Kidney glomerular epithelial cell (primary cell): ENCODE results near the gene NNAT.
"Not testable (repeated sequence)": the region's sequence is repeated elsewhere in the genome, so short reads cannot be mapped to it uniquely, and the experiment has no call there.

Experiments used
- DNase-seq: peaks from one replicate; lab custom pipeline; 2025; lab: John Stamatoyannopoulos, UW

Gene NNAT, protein sequence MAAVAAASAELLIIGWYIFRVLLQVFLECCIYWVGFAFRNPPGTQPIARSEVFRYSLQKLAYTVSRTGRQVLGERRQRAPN

DNA sequence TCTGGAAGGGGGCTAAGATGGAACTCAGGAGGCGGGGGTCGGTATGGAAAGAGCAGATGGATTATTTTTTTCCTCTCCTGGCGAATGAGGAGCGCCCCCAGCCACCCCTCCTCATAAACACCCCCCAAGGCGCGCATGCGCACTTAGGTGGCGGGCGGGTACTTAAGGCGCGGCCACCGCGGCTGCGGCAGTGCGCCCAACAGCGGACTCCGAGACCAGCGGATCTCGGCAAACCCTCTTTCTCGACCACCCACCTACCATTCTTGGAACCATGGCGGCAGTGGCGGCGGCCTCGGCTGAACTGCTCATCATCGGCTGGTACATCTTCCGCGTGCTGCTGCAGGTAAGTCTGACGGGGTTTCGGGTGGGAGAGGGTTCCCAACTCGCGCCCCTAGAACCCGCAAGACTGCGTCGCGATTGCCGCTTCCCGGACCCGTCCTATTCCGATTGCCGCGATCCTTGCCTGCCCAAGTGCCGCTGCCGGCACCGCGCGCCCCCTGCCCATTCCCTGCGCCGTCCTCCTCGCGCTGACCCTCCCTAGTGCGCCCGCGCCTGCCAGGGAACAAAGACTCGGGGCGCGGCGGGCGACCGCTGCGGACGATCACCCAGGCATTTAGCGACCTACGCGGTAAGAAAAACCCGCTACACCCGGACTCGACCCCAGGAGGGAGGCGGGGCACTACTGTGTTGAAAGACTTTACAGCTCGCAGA lies at the start of gene NNAT:
Gene NNAT (plus strand): TSS at position 190 of the 711 bp plus-strand sequence. CDS start 82 bp downstream, at position 272.
- DNase-seq, result no peak

DNA sequence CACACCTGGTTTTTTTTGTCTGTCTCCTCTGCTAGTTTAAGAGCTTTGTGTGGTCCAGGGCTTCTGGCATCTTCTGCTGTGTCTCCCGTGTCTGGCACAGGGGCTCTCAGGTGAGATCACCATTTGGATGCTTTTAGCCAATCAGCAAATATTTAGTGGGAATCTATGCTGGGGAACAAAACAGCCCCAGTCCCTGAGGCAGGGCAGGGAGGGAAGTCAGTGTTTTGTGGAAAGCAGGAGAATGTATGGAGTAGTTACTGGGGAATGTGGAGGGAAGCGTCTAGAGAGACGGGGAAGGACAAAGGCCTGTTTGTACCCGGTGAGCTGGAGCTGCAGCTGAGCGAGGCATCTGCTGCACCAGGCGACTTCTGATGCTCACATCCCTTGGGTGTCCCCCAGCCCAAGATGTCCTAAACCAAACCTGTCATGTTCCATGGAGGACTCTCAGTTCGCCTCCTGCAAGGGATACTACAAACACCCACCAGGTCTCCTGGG lies 49.3 kb upstream of the NNAT start:
- DNase-seq, result no peak

- not testable (repeated sequence) for DNase-seq
These were observed 48.6 kb upstream of the NNAT start for GRCh38 chr20:37472435-37472834.

GRCh38 chr20:37473249-37474000 lies 47.6 kb upstream of the NNAT start:
- no peak for DNase-seq

DNA sequence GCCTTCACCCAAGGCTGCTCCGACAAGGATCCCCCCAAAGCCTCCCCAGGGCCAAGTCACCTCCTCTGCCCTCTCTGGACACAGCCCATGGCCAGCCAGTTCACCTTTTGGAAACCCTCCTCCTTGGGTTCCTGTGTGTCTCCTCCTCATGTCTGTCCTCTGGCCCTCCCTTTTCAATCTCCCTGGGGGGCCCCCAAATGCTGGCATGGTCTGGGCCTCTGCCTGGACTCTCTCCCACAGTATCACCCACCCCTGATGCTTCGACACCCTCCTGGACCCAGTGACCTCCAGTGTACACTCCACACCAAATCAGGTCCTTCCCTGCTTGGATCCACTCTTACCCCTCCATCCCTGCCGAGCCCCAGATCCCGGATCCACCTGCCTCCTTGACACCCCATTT lies 46.7 kb upstream of the NNAT start:
- DNase-seq, result no peak

- no peak for DNase-seq
These were observed 45.8 kb upstream of the NNAT start for GRCh38 chr20:37475252-37475651.

DNA sequence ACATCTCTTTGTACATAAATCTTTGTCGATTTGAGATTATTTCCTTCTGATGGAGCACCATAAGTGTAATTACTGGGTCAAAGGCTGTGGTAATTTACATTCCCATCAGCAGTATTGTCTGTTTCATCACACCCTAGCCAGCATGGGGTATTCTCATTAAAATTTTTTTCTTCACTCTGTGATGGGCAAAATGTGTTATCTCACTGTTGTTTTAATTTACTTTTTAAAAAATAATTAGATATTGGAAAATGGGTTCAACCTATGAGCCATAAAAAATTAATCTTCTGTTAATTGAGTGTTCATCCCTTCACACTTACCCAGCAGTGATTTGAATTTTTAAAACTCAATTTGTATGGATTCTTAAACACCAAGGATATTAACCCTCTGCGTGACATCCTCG lies 44.0 kb upstream of the NNAT start:
- no peak for DNase-seq

GRCh38 chr20:37479266-37479665 lies 41.8 kb upstream of the NNAT start:
- no peak for DNase-seq

DNA sequence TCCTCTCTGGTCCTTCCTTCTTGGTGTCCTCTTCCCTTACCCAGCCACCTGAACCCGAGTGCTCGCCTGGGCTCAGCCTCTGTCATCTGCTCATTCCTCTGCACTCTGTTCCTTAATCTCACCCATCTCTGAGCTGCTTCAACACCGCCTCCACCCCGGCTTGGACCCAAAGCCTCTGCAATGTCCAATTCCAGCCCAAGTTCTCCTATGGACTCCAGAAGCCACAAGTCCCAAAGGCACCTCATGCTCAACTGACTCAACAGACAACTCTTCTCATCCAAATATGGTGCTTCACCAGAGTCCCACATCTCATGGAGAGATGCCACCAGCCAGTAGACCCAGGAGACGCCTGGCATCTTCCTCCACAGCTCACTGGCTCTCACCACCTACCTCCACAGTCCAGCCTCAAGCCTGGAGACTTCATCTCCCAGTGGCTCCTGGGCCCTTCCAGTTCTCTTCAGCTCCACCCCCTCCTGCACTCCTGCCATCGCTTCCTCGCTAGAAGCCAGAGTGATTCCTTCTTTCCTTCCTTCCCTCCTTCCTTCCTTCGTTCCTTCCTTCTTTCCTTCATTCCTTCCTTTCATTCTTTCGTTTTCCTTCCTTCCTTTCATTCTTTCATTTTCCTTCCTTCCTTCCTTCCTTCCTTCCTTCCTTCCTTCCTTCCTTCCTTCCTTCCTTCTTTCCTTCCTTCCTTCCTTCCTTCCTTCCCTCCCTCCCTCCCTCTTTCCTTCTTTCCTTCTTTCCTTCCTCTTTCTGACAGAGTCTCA lies 40.9 kb upstream of the NNAT start:
- no peak for DNase-seq

DNA sequence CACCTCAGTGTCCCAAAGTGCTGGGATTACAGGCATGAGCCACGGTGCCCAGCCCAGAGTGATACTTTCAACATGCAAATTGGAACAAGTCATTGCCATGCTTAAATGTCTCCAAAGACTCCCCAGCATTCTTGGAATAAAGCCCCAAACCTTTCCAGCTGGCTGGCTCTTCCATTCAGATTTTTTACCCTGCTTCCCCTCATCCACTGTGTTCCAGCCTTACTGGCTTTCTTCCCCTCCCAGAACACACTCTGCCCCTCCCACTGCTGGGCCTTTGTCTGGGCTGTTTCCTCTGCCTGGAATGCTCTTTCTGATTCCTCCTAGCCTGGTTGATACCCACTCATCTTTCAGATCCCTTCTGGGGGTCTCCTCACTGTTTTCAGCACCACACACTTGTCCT lies 40.1 kb upstream of the NNAT start:
- no peak for DNase-seq

DNA sequence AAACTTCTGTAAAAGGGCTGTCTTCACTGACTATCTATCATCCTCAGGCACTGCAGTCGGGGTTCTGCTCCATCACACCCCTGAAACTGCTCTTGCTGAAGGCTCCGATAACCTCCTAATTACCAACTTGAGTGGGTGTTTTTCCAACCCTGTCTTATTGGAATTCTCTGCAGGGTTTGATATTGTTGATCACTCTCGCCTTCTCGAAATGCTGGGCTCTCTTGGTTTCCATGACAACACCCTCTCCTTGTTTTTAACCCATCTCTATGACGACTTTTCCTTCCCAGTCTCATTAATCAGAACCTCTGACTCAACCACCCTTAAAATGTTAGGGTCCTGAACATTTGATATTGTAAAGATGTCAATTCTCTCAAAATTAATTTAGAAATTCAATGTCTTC lies 39.4 kb upstream of the NNAT start:
- no peak for DNase-seq

DNA sequence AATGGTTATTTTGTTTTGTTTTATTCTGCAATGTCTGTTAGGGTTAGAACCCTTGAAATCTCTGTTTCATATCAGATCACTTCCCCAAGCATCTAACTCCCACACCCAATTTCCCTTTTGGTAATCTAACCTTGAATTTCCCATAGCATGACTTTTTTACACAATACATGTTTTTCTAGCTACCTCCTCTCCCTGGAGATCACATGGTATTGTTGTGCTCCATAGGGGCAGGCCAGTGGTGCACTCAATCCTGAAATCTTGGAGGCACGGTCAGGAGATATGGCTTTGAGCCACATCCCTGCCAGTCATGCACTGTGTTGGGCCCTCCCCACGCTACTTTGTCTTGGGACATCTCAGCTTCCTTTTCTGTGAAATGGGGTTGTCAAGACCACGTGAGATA lies 36.7 kb upstream of the NNAT start:
- DNase-seq, result no peak

- not testable (repeated sequence) for DNase-seq
These were observed 34.8 kb upstream of the NNAT start for GRCh38 chr20:37486209-37486608.

- no peak for DNase-seq
These were observed 30.2 kb upstream of the NNAT start for GRCh38 chr20:37490663-37491350.

DNA sequence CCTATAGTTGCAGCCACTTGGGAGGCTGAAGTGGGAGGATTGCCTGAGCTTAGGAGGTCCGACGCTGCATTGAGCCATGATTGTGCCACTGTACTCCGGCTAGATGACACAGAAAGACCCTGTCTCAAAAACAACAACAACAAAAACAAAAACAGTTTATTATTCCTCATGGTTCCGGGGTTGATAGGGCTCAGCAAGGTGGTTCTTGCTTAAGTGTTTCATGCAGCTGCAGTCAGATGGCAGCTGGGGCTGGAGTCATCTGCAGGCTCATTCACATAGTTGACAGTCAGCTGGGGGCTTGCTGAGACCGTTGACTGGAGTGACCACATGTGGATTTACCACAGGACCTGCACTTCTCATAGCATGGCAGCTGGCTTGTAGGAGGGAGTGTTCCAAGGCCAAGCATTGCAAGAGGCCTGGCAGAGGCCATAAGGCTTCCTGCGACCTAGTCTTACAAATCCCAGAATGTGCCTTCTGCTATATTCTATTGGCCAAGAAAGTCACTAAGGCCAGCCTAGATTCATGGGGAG lies 28.9 kb upstream of the NNAT start:
- DNase-seq, result no peak

GRCh38 chr20:37492945-37493344 lies 28.1 kb upstream of the NNAT start:
- no peak for DNase-seq

DNA sequence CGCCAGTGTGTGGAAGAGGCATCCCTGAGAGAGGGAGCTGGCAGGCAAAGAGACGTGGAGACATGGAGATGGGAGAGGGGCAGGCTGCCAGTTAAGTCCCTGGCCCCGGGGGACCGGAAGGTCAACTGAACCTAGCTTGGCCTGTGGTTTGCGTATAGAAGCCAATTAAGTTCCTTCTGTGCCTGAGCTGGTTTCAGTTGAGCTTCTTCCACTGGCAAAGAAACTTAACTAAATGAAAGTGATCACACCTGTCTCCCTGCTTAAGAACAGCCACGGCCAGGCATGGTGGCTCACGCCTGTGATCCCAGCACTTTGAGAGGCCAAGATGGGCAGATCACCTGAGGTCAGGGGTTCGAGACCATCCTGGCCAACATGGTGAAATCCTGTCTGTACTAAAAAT lies 26.7 kb upstream of the NNAT start:
- no peak for DNase-seq

DNA sequence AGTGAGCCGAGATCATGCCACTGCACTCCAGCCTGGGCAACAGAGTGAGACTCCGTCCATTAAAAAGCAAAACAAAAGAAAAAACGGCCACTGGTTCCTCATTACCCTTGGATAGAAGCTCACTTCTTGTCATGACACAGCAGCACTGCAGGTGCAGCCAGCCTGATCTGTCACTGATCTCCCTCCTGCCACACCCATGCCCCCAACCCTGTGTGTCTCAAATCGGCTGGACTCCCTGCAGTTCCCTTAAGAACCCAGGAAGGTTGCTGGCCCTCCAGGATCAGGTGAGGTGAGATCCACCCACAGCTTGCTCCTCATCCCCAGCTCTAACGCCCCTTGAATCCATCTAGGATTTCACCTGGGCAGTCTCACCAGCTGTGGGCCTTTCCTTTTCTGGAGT lies 26.3 kb upstream of the NNAT start:
- no peak for DNase-seq

DNA sequence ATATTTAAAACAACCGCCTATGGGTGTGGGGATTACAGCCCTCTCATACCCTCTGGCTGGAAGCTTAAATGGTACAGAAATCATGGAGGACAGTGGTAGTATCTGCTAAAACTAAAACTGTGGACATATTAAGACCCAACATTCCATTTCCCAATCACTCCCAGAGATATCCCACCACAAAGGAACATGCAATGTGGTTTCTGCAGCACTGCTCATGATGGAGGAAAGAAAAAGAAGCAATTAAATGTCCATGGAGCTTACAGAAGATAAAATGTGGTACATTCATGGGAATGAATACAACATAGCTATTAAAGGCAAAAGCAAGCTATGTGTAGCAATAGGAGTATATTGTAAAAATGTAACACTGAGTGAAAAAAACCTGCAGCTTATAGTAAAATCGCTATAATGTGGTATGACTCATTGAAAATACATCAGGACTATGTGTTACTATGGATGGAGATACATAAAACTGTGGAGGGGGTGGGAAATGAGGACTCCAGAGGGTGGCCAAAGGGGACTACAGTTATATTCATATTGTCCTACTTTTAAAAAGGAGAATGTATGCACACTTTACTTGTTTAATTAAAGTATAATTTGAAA lies 22.9 kb upstream of the NNAT start:
- no peak for DNase-seq

- DNase-seq, result no peak
These were observed 20.7 kb upstream of the NNAT start for GRCh38 chr20:37500311-37500710.

DNA sequence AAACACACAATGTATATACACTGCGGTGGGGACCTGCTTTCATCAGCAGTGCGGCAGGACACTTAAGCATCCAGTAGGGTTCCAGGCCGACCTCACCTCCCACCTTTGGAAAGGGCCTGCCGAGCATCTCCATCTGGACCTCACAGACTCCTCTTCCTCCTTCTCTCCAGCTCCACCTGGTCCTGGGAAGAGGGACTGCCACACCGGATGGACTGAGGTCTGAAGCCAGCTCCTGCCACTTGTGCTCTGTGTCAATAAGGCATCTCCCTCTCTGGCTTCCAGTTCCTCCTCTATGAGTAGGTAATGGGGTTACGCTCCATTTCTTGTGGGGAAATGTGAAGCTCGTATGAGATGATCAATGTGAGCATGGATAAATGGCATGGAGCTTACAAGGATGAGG lies 19.1 kb upstream of the NNAT start:
- DNase-seq, result no peak
